Activated naive CD8-positive, alpha-beta T cell treated with anti-CD3 and anti-CD28 coated beads, Interleukin-2, amount 50 U/mL, for 16 hours (primary cell): ENCODE results near the gene OPCML.

Experiments used
- DNase-seq: peaks from one replicate; pipeline ENCODE4 v3.0.0-alpha.2; 2020; ENCODE audit warnings: low read depth, low spot score

Gene OPCML

GRCh38 chr11:132802947-132803346 lies 729.4 kb downstream of the OPCML start:
- no peak for DNase-seq

GRCh38 chr11:132793831-132794230 lies 738.5 kb downstream of the OPCML start:
- no peak for DNase-seq

GRCh38 chr11:132792341-132793140 lies 739.8 kb downstream of the OPCML start:
- no peak for DNase-seq

GRCh38 chr11:132790971-132791370 lies 741.3 kb downstream of the OPCML start:
- DNase-seq: no peak

GRCh38 chr11:132790466-132790865 lies 741.8 kb downstream of the OPCML start:
- no peak for DNase-seq

GRCh38 chr11:132788816-132789325 lies 743.4 kb downstream of the OPCML start:
- no peak for DNase-seq

- no peak for DNase-seq
These were observed 746.4 kb downstream of the OPCML start for GRCh38 chr11:132785878-132786277.

- DNase-seq: no peak
These were observed 747.9 kb downstream of the OPCML start for GRCh38 chr11:132784441-132784840.

GRCh38 chr11:132782102-132782501 lies 750.2 kb downstream of the OPCML start:
- no peak for DNase-seq

- no peak for DNase-seq
These were observed 752.3 kb downstream of the OPCML start for GRCh38 chr11:132780046-132780445.

GRCh38 chr11:132779497-132779896 lies 752.8 kb downstream of the OPCML start:
- no peak for DNase-seq

GRCh38 chr11:132777067-132777975 lies 755.0 kb downstream of the OPCML start:
- DNase-seq: no peak

GRCh38 chr11:132773751-132774150 lies 758.5 kb downstream of the OPCML start:
- no peak for DNase-seq

GRCh38 chr11:132772703-132773545 lies 759.4 kb downstream of the OPCML start:
- no peak for DNase-seq

GRCh38 chr11:132771746-132772145 lies 760.6 kb downstream of the OPCML start:
- no peak for DNase-seq

GRCh38 chr11:132770829-132771530 lies 761.3 kb downstream of the OPCML start:
- DNase-seq: no peak

- DNase-seq: no peak
These were observed 768.8 kb downstream of the OPCML start for GRCh38 chr11:132763503-132763902.

- DNase-seq: no peak
These were observed 776.4 kb downstream of the OPCML start for GRCh38 chr11:132755934-132756333.

- DNase-seq: no peak
These were observed 780.6 kb downstream of the OPCML start for GRCh38 chr11:132751516-132752250.

- no peak for DNase-seq
These were observed 786.0 kb downstream of the OPCML start for GRCh38 chr11:132746305-132746704.
